ENCODE data around the gene EDC3.
"Not testable (repeated sequence)": the region's sequence is repeated elsewhere in the genome, so short reads cannot be mapped to it uniquely, and the experiment has no call there.

The EDC3 gene

GRCh38 chr15:74663303-74664027 is 32.4 kb downstream of the EDC3 start:
- H3K4me1 ChIP-seq (ENCODE audit: insufficient read depth, low read length), result peaks cover 15% of the 10 kb centered on the region
- H3K27ac ChIP-seq (ENCODE audit: low read depth, low read length), result no peak overlapping the region
- H3K4me3 ChIP-seq (ENCODE audit: low read depth in 1 of 2, low read length in 2 of 2), result no peak overlapping the region
- H3K9ac ChIP-seq (ENCODE audit: low read length), result no peak overlapping the region
- no peaks in the 10 kb centered on the region for H3K36me3 ChIP-seq (ENCODE audit: insufficient read depth, low read length)
- no peaks in the 10 kb centered on the region for H3K27me3 ChIP-seq (ENCODE audit: control insufficient read depth in 1 of 2, insufficient read depth in 2 of 2, low read length in 2 of 2)
- no peaks in the 10 kb centered on the region for H3K9me3 ChIP-seq (ENCODE audit: low read length)

DNA sequence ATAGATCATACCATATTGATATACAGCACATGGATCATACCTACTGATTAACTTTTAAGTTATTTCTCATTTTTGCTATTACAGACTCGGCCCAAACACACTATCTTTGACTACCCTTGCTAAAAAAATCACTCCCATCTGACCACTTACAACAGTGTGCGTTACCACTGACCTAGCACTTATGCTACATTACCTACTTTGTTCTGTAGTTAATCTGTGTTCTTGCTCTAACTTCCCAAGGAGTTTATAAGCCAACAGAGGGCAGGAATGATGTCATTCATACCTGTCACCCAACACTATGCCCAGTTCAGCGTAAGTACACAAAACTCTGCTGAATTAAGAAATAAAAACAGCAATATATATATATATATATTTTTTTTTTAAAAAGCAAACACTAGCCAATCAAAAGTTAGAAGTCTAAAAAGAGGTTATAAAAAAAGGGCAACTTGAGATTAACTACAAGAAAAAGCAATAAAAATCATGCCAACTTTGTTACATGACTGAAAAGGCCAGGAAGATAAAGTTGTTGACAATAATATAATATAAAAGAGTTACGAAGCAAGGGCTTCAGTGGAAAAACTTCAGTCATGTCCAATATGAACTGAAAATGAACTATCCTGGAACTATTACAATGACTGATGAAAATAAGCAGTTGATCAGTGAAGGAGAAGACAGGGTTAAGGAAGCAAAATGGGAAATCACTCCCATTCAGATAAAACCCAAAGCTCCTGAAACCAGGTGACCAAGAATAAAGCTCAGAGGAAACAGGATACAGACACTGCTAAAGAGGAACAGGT is 33.6 kb downstream of the EDC3 start:
- no peaks in the 10 kb centered on the region for H3K9me3 ChIP-seq (ENCODE audit: low read length)
- H3K36me3 ChIP-seq (ENCODE audit: insufficient read depth, low read length), result no peaks in the 10 kb centered on the region
- H3K27me3 ChIP-seq (ENCODE audit: control insufficient read depth in 1 of 2, insufficient read depth in 2 of 2, low read length in 2 of 2), result no peaks in the 10 kb centered on the region
- H3K9ac ChIP-seq (ENCODE audit: low read length), result no peak overlapping the region
- peaks cover 15% of the 10 kb centered on the region for H3K4me1 ChIP-seq (ENCODE audit: insufficient read depth, low read length)
- no peak overlapping the region for H3K4me3 ChIP-seq (ENCODE audit: low read depth in 1 of 2, low read length in 2 of 2)
- no peak overlapping the region for H3K27ac ChIP-seq (ENCODE audit: low read depth, low read length)

DNA sequence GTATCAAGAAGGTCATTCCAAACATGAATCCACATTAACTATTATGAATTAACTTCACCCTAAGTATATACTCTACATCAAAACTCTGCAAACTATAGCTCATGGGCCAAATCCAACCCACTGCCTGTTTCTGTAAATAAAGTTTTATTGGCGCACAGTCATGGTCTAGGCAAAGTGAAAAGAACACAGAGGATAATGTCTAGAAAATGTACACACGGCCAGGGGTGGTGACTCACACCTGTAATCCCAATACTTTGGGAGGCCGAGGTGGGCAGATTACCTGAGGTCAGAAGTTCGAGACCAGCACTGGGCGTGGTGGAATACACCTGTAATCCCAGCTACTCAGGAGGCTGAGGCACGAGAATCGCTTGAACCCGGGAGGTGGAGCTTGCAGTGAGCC is 34.5 kb downstream of the EDC3 start:
- H3K4me1 ChIP-seq (ENCODE audit: insufficient read depth, low read length), result peaks cover 15% of the 10 kb centered on the region
- not testable (repeated sequence) for H3K9ac ChIP-seq (ENCODE audit: low read length); H3K36me3 ChIP-seq (ENCODE audit: insufficient read depth, low read length); H3K27me3 ChIP-seq (ENCODE audit: control insufficient read depth in 1 of 2, insufficient read depth in 2 of 2, low read length in 2 of 2); H3K9me3 ChIP-seq (ENCODE audit: low read length); H3K4me3 ChIP-seq (ENCODE audit: low read depth in 1 of 2, low read length in 2 of 2); H3K27ac ChIP-seq (ENCODE audit: low read depth, low read length)

DNA sequence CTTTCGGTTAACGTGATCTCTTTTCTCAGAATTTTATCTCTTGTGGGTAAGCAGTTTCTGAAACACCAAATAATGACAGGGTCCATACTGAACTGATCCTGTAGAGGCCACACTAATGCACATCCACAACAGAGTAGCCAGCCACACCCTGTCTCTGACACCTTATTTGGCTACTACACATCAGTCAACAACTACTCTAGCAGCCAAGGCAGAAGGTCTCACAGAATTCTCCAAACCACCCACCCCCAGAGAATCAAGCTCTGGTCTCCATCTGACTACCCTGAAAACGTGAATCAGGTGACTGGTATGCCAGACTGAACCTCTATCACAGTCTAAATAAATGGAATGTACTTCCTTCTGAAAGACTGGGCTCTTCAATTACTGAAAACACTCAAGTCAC is 38.0 kb downstream of the EDC3 start:
- Histone ChIP-seq H3K9ac (ENCODE audit: low read length) (no peak overlapping the region), H3K4me1 (ENCODE audit: insufficient read depth, low read length) (peaks cover 21% of the 10 kb centered on the region), H3K9me3 (ENCODE audit: low read length) (no peaks in the 10 kb centered on the region), H3K27me3 (ENCODE audit: control insufficient read depth in 1 of 2, insufficient read depth in 2 of 2, low read length in 2 of 2) (no peaks in the 10 kb centered on the region), H3K4me3 (ENCODE audit: low read depth in 1 of 2, low read length in 2 of 2) (no peak overlapping the region), H3K36me3 (ENCODE audit: insufficient read depth, low read length) (no peaks in the 10 kb centered on the region), H3K27ac (ENCODE audit: low read depth, low read length) (no peak overlapping the region)

GRCh38 chr15:74656935-74657535 is 38.8 kb downstream of the EDC3 start:
- Histone ChIP-seq H3K4me1 (ENCODE audit: insufficient read depth, low read length) (peaks cover 22% of the 10 kb centered on the region), H3K36me3 (ENCODE audit: insufficient read depth, low read length) (no peaks in the 10 kb centered on the region), H3K9me3 (ENCODE audit: low read length) (no peaks in the 10 kb centered on the region), H3K27me3 (ENCODE audit: control insufficient read depth in 1 of 2, insufficient read depth in 2 of 2, low read length in 2 of 2) (no peaks in the 10 kb centered on the region), H3K27ac (ENCODE audit: low read depth, low read length) (no peak overlapping the region), H3K9ac (ENCODE audit: low read length) (no peak overlapping the region), H3K4me3 (ENCODE audit: low read depth in 1 of 2, low read length in 2 of 2) (no peak overlapping the region)

DNA sequence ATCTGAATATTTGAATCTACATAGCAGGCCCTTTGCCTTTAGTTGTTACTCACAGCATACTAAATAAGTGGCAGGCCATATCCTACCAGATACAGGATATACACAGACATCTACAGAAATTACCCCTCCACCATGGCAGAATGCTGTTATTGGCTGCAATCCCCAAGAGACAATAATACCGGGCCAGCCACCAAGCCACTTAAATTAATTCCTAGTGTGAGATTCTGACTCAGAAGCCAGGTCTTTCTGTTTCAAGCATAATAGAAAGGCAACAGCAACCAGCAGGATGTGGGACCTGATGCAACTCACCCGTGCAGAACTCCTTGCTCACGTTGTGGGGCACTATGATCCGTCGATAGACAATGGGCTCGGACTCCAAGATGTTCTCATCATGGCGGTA is 40.4 kb downstream of the EDC3 start:
- Histone ChIP-seq H3K27me3 (ENCODE audit: control insufficient read depth in 1 of 2, insufficient read depth in 2 of 2, low read length in 2 of 2) (no peaks in the 10 kb centered on the region), H3K9me3 (ENCODE audit: low read length) (no peaks in the 10 kb centered on the region), H3K4me1 (ENCODE audit: insufficient read depth, low read length) (peaks cover 33% of the 10 kb centered on the region), H3K27ac (ENCODE audit: low read depth, low read length) (no peak overlapping the region), H3K9ac (ENCODE audit: low read length) (no peak overlapping the region), H3K36me3 (ENCODE audit: insufficient read depth, low read length) (no peaks in the 10 kb centered on the region), H3K4me3 (ENCODE audit: low read depth in 1 of 2, low read length in 2 of 2) (no peak overlapping the region)

DNA sequence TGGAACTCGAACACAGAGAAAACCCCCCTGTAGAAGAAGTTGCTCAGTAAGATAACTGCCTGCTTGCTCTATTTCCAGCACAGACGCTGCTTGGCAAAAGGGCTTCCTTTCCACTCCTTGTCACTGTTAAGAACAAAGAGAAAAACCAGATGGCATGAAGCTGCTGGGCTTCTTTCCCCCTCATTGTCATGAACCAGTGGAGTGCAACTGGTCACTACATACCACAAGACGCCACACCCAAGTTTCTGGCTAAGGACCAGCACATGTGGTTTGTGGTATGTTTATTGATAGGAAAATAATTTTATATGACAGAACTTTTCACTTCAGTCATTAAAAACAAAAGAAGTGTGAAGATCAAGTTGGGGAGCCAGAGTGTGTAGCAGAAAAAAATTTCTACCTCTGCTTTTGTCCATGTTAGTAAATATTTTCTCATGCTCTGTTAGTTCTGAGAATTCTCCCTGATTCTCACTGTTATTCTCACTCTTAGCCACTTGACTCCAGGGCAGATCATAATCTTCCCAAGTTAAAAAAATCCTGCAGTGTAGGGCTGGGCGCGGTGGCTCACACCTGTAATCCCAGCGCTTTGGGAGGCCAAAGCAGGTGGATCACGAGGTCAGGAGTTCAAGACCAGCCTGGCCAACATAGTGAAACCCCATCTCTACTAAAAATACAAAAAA is 42.3 kb downstream of the EDC3 start:
- Histone ChIP-seq H3K4me1 (ENCODE audit: insufficient read depth, low read length) (peaks cover 33% of the 10 kb centered on the region), H3K4me3 (ENCODE audit: low read depth in 1 of 2, low read length in 2 of 2) (no peak overlapping the region), H3K9me3 (ENCODE audit: low read length) (no peaks in the 10 kb centered on the region), H3K9ac (ENCODE audit: low read length) (no peak overlapping the region), H3K36me3 (ENCODE audit: insufficient read depth, low read length) (no peaks in the 10 kb centered on the region), H3K27ac (ENCODE audit: low read depth, low read length) (no peak overlapping the region), H3K27me3 (ENCODE audit: control insufficient read depth in 1 of 2, insufficient read depth in 2 of 2, low read length in 2 of 2) (no peaks in the 10 kb centered on the region)

GRCh38 chr15:74651242-74651741 is 44.5 kb downstream of the EDC3 start:
- Histone ChIP-seq H3K36me3 (ENCODE audit: insufficient read depth, low read length) (no peaks in the 10 kb centered on the region), H3K4me1 (ENCODE audit: insufficient read depth, low read length) (peaks cover 37% of the 10 kb centered on the region), H3K4me3 (ENCODE audit: low read depth in 1 of 2, low read length in 2 of 2) (no peak overlapping the region), H3K9ac (ENCODE audit: low read length) (no peak overlapping the region), H3K27ac (ENCODE audit: low read depth, low read length) (no peak overlapping the region), H3K27me3 (ENCODE audit: control insufficient read depth in 1 of 2, insufficient read depth in 2 of 2, low read length in 2 of 2) (no peaks in the 10 kb centered on the region), H3K9me3 (ENCODE audit: low read length) (no peaks in the 10 kb centered on the region)

- H3K27ac ChIP-seq (ENCODE audit: low read depth, low read length), result no peak overlapping the region
- H3K9ac ChIP-seq (ENCODE audit: low read length), result no peak overlapping the region
- no peaks in the 10 kb centered on the region for H3K9me3 ChIP-seq (ENCODE audit: low read length)
- peaks cover 21% of the 10 kb centered on the region for H3K4me1 ChIP-seq (ENCODE audit: insufficient read depth, low read length)
- H3K27me3 ChIP-seq (ENCODE audit: control insufficient read depth in 1 of 2, insufficient read depth in 2 of 2, low read length in 2 of 2), result no peaks in the 10 kb centered on the region
- H3K36me3 ChIP-seq (ENCODE audit: insufficient read depth, low read length), result no peaks in the 10 kb centered on the region
- no peak overlapping the region for H3K4me3 ChIP-seq (ENCODE audit: low read depth in 1 of 2, low read length in 2 of 2)
These were observed 47.6 kb downstream of the EDC3 start for GRCh38 chr15:74648051-74648842.

GRCh38 chr15:74646480-74646879 is 49.3 kb downstream of the EDC3 start:
- Histone ChIP-seq H3K4me1 (ENCODE audit: insufficient read depth, low read length) (peaks cover 21% of the 10 kb centered on the region), H3K9me3 (ENCODE audit: low read length) (no peaks in the 10 kb centered on the region), H3K27ac (ENCODE audit: low read depth, low read length) (no peak overlapping the region), H3K27me3 (ENCODE audit: control insufficient read depth in 1 of 2, insufficient read depth in 2 of 2, low read length in 2 of 2) (no peaks in the 10 kb centered on the region), H3K9ac (ENCODE audit: low read length) (no peak overlapping the region), H3K36me3 (ENCODE audit: insufficient read depth, low read length) (no peaks in the 10 kb centered on the region), H3K4me3 (ENCODE audit: low read depth in 1 of 2, low read length in 2 of 2) (no peak overlapping the region)

All from muscle layer of colon (tissue), 2 donors.